Stimulated activated CD4-positive, alpha-beta T cell treated with anti-CD3 and anti-CD28 coated beads, Interleukin-15, amount 100 ng/mL, for 48 hours (primary cell): ENCODE results near the gene A4GALT.
"Not testable (repeated sequence)": the region's sequence is repeated elsewhere in the genome, so short reads cannot be mapped to it uniquely, and the experiment has no call there.

Source experiments
- DNase-seq, 2 donors: peaks; one replicate each; pipeline ENCODE4 v3.0.0-alpha.2; 2020; ENCODE audit warnings: low read depth in 2 of 2

Gene A4GALT

DNA sequence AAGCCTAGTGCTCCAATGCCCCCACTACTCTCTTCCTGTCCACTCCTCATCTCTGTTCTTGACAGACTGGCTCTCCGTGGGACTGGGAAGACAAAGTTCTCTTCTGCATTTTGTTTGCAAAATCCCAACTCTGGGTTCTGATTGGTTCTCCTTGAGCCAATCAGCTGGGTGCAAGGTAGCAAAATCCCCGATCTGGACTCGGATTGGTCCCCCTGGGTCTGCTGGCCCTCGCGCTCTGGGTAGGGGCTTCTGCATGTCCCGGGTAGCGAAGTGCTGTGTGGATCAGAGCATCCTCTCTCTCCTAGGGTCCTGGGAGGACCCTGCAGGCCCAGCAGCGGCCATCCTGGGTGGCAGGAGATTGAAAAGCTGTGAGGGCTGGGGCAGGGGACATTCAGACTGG lies 22.3 kb upstream of the A4GALT start:
- no peak for DNase-seq

DNA sequence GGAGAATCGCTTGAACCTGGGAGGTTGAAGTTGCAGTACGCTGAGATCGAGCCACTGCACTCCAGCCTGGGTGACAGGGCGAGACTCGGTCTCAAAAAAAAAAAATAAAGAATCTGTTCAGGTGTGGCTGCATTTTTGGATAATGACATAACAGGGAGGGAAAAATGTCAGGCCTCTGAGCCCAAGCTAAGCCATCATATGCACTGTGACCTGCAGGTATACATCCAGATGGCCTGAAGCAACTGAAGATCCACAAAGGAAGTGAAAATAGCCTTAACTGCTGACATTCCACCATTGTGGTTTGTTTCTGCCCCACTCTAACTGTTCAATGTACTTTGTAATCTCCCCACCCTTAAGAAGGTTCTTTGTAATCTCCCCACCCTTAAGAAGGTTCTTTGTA lies 19.6 kb upstream of the A4GALT start:
- not testable (repeated sequence) for DNase-seq

DNA sequence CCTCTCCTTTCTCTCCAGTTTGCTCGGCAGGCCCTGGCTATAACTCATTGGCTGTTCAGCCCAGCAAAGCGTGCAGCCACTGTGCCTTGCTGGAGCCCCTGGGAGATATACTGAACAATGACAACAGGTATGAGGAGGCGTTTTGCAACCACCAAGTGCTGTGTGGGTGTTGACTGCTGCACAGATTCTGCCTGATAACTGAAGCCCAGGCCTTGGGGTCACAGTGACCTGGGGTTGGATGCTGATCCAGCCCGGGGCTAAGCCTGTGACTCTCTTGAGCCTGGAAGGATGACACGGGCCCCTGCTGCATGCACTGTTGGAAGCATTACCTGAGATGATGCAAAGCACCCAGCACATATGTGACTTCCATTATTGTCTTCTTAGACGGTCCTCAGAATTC lies 13.7 kb upstream of the A4GALT start:
- no peak for DNase-seq

DNA sequence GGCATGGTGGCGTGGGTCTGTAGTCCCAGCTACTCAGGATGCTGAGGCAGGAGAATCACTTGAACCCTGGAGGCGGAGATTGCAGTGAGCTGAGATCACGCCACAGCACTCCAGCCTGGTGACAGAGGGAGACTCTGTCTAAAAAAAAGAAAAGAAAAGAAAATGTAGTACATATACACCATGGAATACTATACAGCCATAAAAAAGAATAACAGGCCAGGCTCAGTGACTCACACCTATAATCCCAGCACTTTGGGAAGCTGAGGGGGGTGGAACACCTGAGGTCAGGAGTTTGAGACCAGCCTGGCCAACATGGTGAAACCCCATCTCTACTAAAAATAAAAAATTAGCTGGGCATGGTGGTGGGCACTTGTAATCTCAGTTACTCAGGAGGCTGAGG lies 12.7 kb upstream of the A4GALT start:
- DNase-seq = not testable (repeated sequence)

DNA sequence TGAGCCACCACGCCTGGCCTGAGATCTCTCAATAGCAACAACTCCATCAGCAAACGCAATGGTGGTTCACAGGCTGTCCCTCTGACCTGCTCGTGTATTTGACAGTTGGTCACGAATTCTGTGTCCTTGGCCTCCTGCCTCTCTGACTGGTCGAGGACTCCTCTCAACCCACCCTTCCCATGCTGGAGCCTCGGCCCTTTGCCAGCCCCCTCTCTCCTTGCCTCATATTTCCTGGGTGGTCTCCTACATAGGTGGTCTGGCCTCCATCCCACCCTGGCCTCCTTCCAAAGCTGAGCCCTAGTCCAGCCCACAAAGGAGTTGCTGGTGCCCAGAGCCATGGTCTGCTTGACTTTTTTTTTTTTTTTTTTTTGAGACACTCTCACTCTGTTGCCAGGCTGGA lies 11.4 kb upstream of the A4GALT start:
- no peak for DNase-seq

DNA sequence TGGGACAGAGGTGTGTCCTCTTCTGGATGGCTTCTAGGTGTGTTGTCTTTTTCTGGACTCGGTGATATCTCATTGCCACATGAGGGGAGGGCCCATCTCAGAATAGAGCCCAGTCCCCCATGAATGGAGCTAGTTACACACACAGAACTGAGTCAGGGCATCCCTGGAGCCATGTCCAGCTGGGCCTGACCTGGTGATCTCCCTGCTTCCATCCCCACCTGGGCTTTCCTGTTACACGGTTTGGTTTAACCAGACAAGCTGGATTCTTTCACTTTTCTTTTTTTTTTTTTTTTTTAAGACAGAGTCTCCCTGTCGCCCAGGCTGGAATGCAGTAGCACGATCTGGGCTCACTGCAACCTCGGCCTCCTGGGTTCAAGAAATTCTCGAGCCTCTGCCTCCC lies 6.1 kb upstream of the A4GALT start:
- no peak for DNase-seq

DNA sequence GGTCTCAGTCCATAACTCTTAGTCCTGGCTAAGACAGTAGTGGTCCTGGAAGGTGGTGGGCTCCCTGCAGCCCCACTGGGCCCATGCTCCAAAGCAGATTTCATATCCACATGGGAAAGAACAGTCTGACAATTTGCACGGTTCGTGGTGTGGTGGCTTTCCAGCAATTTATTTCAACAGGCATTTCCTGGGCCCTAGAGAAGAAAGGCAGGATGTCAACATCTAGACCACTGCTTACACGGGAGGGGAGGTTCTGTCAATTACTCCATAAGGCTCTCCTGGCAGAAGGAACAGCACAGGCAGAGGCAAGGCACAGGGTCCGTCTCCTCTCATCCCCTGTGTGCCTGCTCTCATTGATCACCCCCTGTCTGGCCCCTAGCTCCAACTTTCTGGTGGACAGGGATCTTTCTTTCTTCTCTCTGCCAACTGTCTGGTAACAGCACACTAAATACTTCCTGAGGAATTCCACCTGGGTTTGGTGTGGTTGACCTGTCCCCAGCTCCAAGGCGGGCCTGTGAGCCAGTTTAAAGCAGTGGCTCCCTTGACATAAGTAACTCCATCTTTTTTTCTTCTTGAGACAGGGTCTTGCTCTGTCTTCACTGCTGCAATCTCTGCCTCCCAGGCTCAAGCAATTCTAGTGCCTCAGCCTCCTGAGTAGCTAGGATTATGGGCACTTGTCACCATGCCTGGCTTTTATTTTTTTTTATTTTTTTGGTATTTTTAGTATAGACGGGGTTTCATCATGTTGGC lies 5.1 kb upstream of the A4GALT start:
- no peak for DNase-seq

DNA sequence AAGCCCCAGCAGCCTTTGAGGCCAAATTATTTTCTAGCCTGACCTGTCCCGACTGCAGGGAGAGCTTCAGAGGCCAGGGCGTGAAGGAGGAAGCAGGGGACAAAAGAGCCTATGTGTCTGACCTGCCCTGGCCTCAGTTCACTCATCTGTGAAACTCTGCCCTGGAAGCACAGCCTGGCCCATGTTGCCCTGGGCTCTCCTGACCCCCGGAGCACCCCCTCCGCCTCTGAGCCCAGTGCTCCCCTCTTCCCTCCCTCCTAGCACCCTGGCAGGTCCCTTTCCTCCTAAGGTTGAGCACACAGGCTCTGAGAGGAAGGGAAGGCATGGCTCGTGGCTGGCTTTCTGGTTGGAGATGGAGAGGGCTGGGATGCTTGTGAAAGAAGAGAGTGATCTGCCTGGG lies 3.4 kb upstream of the A4GALT start:
- DNase-seq = no peak

DNA sequence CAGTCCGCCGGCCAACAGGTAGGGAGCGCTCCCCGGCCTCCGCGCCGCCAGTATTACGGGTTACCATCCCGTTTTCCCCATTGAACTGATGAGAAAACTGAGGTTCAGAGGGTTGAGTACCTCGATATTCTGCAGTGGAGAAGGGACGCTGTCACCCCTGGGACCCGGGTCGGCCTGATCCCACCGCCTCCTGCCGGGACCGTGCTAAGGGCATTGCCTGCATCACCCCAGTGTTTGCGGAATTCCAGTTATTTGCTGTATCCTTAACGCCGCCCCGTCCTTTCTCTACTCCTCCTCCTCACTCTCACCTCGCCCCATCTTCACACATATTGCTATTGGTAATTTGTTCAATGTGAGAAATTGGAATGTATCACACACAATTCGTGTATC lies 370 bp upstream of the A4GALT start:
- no peak for DNase-seq

DNA sequence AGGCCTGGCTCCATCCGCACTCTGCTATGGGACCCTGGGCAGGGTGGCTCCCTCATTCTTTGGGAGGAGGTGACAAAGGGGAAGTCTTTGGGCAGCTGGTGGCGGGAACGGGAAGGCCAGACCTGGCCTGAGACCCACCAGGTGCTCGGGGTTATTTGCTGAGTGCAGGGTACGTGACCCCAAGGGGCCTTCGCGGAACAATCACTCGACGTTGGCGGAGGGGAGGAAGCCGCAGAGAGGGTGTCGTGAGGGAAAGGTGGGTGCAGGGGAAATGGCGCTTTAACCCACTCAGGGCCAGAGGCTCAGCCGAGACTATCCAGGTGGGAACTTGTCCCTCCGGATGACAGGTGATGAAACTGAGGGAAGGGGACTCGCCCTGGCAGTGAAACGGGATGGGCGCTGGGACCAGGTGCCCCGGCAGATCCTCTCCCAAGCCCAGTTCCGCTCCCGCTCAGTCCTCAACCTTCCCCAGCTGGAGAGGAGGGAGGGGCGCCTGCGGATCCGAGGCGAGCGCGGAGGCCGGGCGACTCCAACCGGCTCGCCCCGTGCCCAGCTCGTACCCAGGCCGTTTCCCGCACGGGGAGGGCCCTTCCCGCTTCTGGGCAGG lies 911 bp downstream of the A4GALT start:
- no peak for DNase-seq

DNA sequence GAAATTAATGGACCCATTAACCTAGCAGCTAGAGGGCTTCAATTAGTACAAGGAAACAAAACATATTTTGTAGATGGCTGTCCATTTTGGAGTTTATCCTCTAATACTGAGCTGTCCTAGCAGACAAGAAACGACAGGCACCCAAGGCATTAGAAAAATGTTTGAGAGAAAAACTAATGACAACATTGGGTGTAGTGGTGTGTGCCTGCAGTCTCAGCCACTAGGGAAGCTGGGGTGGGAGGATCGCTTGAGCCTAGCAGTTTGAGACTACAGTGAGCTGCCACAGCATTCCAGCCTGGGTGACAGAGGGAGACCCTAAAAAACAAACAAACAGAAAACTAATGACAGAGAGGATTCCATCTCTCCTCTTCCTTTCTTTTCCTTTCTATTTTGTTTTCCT lies 1.5 kb downstream of the A4GALT start:
- DNase-seq = no peak

DNA sequence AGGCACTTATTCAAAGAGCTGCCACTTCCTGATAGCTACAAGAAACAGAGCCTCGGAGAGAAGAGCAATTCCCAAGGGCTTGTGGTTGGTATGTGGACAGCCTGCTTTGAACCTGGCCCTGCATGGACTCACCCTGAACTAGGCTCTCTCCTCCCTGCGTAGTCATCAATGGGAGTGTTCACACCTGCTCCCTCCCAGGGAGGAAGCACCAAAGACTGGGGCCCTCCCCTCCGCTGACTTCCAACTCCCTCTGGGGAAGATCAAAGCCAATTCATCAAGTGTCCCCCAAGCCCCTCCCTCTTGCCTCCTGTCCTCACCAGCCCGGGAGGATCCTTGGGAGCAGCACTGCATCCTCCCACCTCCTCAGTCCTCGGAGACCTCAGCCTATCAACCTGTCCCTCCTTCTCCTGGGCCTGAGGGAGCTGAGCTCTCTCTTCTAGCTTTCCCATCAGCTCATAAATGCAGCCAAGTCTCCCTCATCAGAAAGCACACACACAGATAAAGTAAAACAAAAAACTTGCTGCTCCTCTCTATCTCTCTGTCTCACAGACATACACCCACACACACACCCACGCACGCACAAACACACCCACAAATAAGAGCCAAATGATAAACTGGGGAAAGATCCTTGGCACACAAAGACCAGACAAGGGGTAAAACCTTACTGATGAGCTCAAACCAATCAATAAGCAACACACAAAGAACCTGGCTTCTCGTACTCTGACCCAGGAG lies 3.3 kb downstream of the A4GALT start:
- no peak for DNase-seq

DNA sequence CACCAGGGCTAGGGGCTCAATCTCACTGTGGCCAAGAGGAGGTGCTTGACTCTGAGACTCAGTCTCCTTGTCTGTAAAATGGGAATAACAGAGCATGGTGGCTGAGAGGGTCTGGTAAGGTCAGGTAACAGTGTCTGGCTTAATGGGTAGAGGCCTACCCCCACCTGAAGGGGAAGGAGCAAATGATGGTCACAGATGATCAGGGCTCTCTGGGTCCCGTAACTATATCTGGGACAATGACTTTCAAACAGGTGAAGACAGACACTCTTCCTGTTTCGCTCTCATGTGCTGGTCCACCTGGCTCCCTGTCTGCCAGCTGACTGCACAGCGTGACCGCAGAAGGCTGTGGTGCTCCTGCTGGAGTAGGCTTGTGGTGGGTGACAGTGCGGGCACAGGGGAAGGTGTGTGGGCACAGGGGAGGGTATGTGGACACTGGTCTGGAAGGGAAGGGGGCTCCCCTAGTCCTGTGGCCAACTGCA lies 4.0 kb downstream of the A4GALT start:
- no peak for DNase-seq

DNA sequence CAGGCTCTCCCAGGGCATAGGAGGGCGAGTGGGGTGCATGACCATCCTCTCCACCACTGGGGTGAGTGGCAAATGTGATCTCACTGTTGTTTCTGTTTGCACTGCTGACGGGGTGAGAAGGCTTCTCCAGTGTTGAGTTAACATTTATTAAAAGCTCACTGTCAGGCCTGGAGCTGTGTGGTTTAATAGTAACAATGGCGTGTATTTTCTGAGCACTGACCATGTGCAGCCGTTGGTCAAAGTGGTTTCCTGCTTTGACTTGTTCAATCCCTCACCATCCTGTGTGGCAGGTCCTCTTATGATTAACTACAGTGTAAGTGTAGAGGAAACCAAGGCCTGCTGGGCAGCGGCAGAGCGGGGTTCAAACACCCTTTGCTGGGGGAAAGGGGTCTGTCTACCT lies 4.4 kb downstream of the A4GALT start:
- DNase-seq = no peak

DNA sequence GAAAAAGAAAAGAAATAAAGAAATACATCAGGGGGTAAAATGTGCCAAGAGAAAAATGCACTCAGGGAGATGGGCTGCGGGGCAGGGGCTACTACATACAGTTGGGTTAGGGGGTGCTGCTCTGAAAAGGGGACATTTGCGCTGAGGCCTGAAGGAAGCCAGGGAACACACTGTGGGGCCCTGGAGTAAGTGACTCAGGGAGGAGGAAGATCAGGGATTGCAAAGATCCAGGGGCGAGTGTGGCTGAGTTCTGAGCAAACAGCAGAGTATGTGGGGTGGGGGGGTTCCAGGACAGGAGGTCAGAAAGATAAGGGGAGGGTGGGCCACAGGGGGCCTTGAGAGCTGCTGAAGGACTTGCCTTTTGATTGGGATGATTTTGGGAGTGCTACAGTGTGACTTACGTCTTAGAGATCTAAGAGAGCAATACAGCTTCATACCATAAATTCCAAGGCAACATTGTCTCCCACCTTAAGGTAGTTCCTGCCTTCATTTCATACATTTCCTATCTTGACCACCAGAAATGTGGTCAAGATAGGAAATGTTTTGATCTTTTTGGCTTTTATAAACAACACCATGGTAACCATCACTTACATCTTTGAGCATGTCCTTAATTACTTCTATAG lies 5.8 kb downstream of the A4GALT start:
- DNase-seq = no peak

DNA sequence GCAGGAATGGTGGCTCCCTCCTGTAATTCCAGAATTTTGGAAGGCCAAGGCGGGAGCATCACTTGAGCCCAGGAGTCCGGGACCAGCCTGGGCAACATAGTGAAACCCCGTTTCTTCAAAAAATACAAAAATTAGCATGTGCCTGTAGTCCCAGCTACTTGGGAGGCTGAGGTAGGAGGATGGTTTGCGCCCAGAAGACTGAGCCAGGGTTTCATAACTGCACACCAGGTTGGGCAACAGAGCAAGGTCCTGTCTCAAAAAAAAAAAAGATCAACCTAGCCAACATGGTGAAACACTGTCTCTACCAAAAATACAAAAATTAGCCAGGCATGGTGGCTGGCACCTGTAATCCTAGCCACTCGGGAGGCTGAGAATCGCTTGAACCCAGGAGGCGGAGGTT lies 6.4 kb downstream of the A4GALT start:
- no peak for DNase-seq

DNA sequence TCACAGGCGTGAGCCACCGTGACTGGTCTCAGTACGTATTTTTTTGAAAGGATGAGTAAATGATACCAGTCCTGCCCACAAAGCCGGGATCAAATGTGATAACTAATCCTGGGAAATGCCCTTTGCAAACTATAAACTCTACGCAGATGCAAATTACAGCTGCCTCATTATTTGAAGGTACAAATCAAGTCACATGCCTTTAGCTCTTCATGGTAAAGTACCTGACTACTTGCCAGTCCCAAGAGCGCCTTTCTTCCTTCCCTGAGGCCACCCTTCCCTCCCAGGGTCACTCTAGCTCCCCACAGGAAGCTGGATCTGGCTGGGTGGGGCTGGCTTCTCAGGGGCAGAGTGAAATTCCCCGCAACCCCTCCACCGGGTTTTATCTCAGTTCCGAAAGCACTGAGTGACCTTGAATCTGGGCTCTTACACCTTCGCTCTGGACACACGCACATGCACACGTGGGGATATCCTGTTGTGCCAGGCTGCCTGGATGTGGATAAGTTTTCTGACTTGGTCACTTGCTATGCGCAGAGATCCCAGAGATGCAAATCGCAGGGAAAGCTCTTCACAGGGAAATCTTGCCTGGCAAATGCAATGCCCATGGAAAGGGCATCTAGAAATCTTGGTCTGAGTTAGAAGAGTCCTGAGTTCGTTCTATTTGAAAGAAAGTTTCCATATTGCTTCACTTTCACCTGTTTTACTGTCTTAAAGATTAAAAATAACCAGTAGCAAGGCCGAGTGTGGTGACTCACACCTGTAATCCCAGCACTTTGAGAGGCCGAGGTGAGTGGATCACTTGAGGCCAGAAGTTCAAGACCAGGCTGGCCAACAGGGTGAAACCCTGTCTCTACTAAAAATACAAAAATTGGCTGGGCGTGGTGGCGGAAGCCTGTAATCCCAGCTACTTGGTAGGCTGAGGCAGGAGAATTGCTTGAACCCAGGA lies 8.5 kb downstream of the A4GALT start:
- DNase-seq = no peak

DNA sequence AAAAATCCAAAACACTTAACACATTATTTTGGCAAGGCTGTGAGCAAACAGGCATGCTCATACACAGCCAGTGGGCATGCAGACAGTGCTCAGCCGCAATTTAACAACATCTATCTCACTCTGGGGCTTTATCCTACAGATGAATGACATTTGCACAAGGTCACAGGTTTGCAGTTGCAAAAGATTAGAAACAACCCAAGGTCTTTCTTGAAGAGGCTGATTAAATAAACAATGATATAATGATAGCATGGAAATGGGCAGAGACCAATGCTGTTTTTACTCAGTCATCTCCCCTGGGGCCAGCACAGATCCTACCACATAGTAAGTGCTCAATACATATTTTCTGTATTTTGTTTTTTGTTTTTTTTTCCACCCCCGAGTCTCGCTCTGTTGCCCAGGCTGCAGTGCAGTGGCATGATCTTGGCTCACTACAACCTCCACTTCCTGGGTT lies 9.4 kb downstream of the A4GALT start:
- DNase-seq = no peak

DNA sequence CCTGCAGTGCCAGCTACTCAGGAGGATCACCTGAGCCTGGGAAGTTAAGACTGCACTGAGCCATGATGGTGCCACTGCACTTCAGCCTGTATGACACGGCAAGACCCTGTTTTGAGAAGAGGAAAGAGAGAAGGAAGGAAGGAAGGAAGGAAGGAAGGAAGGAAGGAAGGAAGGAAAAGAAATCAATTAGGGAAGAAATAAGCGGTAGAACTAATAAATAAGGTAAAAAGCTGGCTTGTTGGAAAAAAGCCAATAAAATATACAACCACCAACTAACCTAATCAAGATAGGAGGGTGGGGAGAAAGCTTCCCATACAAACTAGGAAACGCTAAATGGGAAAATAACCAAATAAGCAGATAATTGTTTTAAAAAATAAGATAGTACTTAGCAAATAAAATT lies 12.3 kb downstream of the A4GALT start:
- no peak for DNase-seq

DNA sequence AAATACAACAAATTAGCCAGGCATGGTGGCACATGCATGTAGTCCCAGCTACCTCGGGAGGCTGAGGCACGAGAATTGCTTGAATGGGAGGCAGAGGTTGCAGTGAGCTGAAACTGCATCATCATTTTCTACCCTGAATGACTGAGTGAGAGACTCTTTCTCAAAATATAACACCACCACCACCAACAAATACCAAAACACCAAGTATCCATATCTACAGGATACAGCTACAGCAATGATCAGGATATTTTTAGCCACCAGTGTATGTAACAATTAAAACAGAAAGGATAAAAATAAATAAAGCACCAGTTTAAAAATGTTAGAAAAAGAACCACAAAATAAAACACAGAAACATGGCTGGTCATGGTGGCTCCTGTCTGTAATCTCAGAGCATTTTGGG lies 13.2 kb downstream of the A4GALT start:
- DNase-seq = no peak

DNA sequence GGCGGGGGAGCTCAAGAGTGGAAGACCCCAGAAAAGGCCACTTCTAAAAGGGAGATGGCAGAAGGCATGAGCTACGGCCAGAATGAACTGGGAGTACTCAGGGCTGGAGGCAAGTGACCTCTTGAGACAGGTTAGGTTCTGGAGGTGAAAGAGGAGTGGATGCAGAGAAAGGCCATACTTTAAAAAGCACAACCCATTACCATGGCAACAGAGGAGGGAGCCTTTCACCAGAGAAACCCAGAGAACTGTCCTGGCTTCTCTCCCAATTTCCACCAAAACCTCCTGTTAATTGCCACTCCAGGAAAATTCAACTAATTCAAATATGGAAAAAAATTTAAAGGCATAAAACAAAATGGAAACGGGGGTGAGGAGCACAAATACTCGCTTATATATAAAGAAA lies 15.8 kb downstream of the A4GALT start:
- DNase-seq = no peak
